Muscle layer of colon (tissue), 2 donors: ENCODE data around the gene HSD3B1.
"Not testable (repeated sequence)": the region's sequence is repeated elsewhere in the genome, so short reads cannot be mapped to it uniquely, and the experiment has no call there.

Experiments
- H3K27ac ChIP-seq: one replicate; pipeline ENCODE4 v1.7.0; 2013; ENCODE audit warnings: low read depth, mild to moderate bottlenecking, low read length, moderate library complexity
- H3K27me3 ChIP-seq, 2 donors: one replicate each; pipeline ENCODE4 v1.7.0; 2013; ENCODE audit warnings: low read length in 2 of 2, mild to moderate bottlenecking in 2 of 2; ENCODE audit not compliant: insufficient read depth in 2 of 2, control insufficient read depth in 1 of 2
- H3K36me3 ChIP-seq: one replicate; pipeline ENCODE4 v1.7.0; 2013; ENCODE audit warnings: mild to moderate bottlenecking, low read length; ENCODE audit not compliant: insufficient read depth
- H3K4me1 ChIP-seq: one replicate; pipeline ENCODE4 v1.7.0; 2013; ENCODE audit warnings: mild to moderate bottlenecking, low read length; ENCODE audit not compliant: insufficient read depth
- H3K4me3 ChIP-seq, 2 donors: one replicate each; pipeline ENCODE4 v1.7.0; 2013; ENCODE audit warnings: low read length in 2 of 2, low read depth in 1 of 2, mild to moderate bottlenecking in 1 of 2, moderate library complexity in 1 of 2
- H3K9ac ChIP-seq: one replicate; pipeline ENCODE4 v1.7.0; 2013; ENCODE audit warnings: low read length
- H3K9me3 ChIP-seq: one replicate; pipeline ENCODE4 v1.7.0; 2013; ENCODE audit warnings: mild to moderate bottlenecking, low read length
- donor health status: abdominal sarcoma.
- donor health status: Adenocarcinoma of cecum.

Gene HSD3B1

GRCh38 chr1:119542492-119542946, 35.5 kb downstream of the HSD3B1 start:
- Histone ChIP-seq H3K9ac (no peak overlapping the region), H3K4me3 (no peak overlapping the region), H3K27me3 (no peaks in the 10 kb centered on the region), H3K27ac (no peak overlapping the region), H3K36me3 (no peaks in the 10 kb centered on the region), H3K9me3 (no peaks in the 10 kb centered on the region), H3K4me1 (no peaks in the 10 kb centered on the region)

GRCh38 chr1:119544165-119544762, 37.3 kb downstream of the HSD3B1 start:
- Histone ChIP-seq H3K4me3 (no peak overlapping the region), H3K9me3 (no peaks in the 10 kb centered on the region), H3K9ac (no peak overlapping the region), H3K36me3 (no peaks in the 10 kb centered on the region), H3K27me3 (no peaks in the 10 kb centered on the region), H3K27ac (no peak overlapping the region), H3K4me1 (no peaks in the 10 kb centered on the region)

GRCh38 chr1:119546641-119547040, 39.6 kb downstream of the HSD3B1 start:
- Histone ChIP-seq H3K27ac (no peak overlapping the region), H3K9ac (no peak overlapping the region), H3K27me3 (no peaks in the 10 kb centered on the region), H3K36me3 (no peaks in the 10 kb centered on the region), H3K4me1 (no peaks in the 10 kb centered on the region), H3K4me3 (no peak overlapping the region), H3K9me3 (no peaks in the 10 kb centered on the region)

GRCh38 chr1:119547306-119547705, 40.3 kb downstream of the HSD3B1 start:
- no peaks in the 10 kb centered on the region for H3K36me3 ChIP-seq
- H3K9me3 ChIP-seq, result no peaks in the 10 kb centered on the region
- H3K9ac ChIP-seq, result no peak overlapping the region
- no peaks in the 10 kb centered on the region for H3K4me1 ChIP-seq
- no peaks in the 10 kb centered on the region for H3K27me3 ChIP-seq
- H3K4me3 ChIP-seq, result no peak overlapping the region
- no peak overlapping the region for H3K27ac ChIP-seq

- H3K4me3 ChIP-seq, result no peak overlapping the region
- H3K27ac ChIP-seq, result no peak overlapping the region
- H3K4me1 ChIP-seq, result no peaks in the 10 kb centered on the region
- H3K9me3 ChIP-seq, result no peaks in the 10 kb centered on the region
- H3K27me3 ChIP-seq, result no peaks in the 10 kb centered on the region
- no peaks in the 10 kb centered on the region for H3K36me3 ChIP-seq
- H3K9ac ChIP-seq, result no peak overlapping the region
These were observed 40.8 kb downstream of the HSD3B1 start for GRCh38 chr1:119547805-119548204.

GRCh38 chr1:119549719-119550132, 42.7 kb downstream of the HSD3B1 start:
- Histone ChIP-seq H3K9me3 (no peaks in the 10 kb centered on the region), H3K36me3 (no peaks in the 10 kb centered on the region), H3K4me3 (no peak overlapping the region), H3K27me3 (no peaks in the 10 kb centered on the region), H3K9ac (no peak overlapping the region), H3K27ac (no peak overlapping the region), H3K4me1 (no peaks in the 10 kb centered on the region)

- Histone ChIP-seq H3K27ac (no peak overlapping the region), H3K36me3 (no peaks in the 10 kb centered on the region), H3K4me1 (no peaks in the 10 kb centered on the region), H3K9me3 (no peaks in the 10 kb centered on the region), H3K27me3 (no peaks in the 10 kb centered on the region), H3K4me3 (no peak overlapping the region), H3K9ac (no peak overlapping the region)
These were observed 43.4 kb downstream of the HSD3B1 start for GRCh38 chr1:119550381-119550780.

- H3K27ac ChIP-seq, result no peak overlapping the region
- no peaks in the 10 kb centered on the region for H3K4me1 ChIP-seq
- no peaks in the 10 kb centered on the region for H3K9me3 ChIP-seq
- H3K36me3 ChIP-seq, result no peaks in the 10 kb centered on the region
- no peaks in the 10 kb centered on the region for H3K27me3 ChIP-seq
- no peak overlapping the region for H3K9ac ChIP-seq
- no peak overlapping the region for H3K4me3 ChIP-seq
These were observed 44.2 kb downstream of the HSD3B1 start for GRCh38 chr1:119551218-119551617.

- not testable (repeated sequence) for H3K9me3 ChIP-seq, H3K36me3 ChIP-seq, H3K4me3 ChIP-seq, H3K4me1 ChIP-seq, H3K9ac ChIP-seq, H3K27ac ChIP-seq, H3K27me3 ChIP-seq
These were observed 45.6 kb downstream of the HSD3B1 start for GRCh38 chr1:119552656-119553055.

GRCh38 chr1:119553302-119554071, 46.5 kb downstream of the HSD3B1 start:
- not testable (repeated sequence) for H3K4me1 ChIP-seq, H3K27ac ChIP-seq, H3K27me3 ChIP-seq, H3K9ac ChIP-seq, H3K9me3 ChIP-seq, H3K36me3 ChIP-seq, H3K4me3 ChIP-seq

- H3K36me3 ChIP-seq, result no peaks in the 10 kb centered on the region
- H3K4me1 ChIP-seq, result no peaks in the 10 kb centered on the region
- no peak overlapping the region for H3K4me3 ChIP-seq
- H3K27ac ChIP-seq, result no peak overlapping the region
- no peak overlapping the region for H3K9ac ChIP-seq
- no peaks in the 10 kb centered on the region for H3K27me3 ChIP-seq
- no peaks in the 10 kb centered on the region for H3K9me3 ChIP-seq
These were observed 47.2 kb downstream of the HSD3B1 start for GRCh38 chr1:119554183-119554582.

- no peak overlapping the region for H3K9ac ChIP-seq
- no peak overlapping the region for H3K27ac ChIP-seq
- no peaks in the 10 kb centered on the region for H3K9me3 ChIP-seq
- H3K4me1 ChIP-seq, result no peaks in the 10 kb centered on the region
- no peak overlapping the region for H3K4me3 ChIP-seq
- H3K27me3 ChIP-seq, result no peaks in the 10 kb centered on the region
- no peaks in the 10 kb centered on the region for H3K36me3 ChIP-seq
These were observed 49.4 kb downstream of the HSD3B1 start for GRCh38 chr1:119556423-119556822.
